Measurements from ENCODE around the gene SPOCK1.

SPOCK1 gene

DNA sequence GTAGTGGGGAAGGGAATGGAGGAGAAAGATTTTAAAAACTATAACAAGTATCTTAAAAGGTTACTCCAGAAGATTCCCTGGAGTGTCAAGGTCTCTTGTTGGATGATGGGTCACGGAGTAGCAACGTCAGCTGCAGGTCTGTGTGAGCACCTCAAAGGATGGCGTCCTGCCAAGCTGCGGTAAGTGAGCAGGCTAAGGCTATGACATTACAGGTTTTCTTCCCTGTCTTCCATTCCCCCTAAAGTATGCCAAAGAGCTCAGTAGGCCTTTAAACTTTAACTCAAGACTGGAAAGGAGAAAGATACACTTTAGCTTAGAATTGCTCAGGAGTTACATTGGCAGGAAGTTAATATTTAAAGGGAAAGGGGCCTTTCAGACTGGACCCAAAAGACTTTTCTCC lies 17.5 kb downstream of the SPOCK1 start:
- Histone ChIP-seq H3K4me1 (ENCODE audit: control insufficient read depth in 1 of 2, insufficient read depth in 1 of 2, low read depth in 1 of 2, low read length in 1 of 2) (no peaks in the 10 kb centered on the region), H3K27ac (no peak overlapping the region), H3K27me3 (no peaks in the 10 kb centered on the region), H3K36me3 (no peaks in the 10 kb centered on the region), H3K9me3 (no peaks in the 10 kb centered on the region), H3K4me3 (ENCODE audit: low read depth in 1 of 2, low read length in 1 of 2) (no peak overlapping the region)
- TF ChIP-seq, protein P1, sequence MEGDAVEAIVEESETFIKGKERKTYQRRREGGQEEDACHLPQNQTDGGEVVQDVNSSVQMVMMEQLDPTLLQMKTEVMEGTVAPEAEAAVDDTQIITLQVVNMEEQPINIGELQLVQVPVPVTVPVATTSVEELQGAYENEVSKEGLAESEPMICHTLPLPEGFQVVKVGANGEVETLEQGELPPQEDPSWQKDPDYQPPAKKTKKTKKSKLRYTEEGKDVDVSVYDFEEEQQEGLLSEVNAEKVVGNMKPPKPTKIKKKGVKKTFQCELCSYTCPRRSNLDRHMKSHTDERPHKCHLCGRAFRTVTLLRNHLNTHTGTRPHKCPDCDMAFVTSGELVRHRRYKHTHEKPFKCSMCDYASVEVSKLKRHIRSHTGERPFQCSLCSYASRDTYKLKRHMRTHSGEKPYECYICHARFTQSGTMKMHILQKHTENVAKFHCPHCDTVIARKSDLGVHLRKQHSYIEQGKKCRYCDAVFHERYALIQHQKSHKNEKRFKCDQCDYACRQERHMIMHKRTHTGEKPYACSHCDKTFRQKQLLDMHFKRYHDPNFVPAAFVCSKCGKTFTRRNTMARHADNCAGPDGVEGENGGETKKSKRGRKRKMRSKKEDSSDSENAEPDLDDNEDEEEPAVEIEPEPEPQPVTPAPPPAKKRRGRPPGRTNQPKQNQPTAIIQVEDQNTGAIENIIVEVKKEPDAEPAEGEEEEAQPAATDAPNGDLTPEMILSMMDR (IDR thresholded peaks at IDR 0.05): no peak

DNA sequence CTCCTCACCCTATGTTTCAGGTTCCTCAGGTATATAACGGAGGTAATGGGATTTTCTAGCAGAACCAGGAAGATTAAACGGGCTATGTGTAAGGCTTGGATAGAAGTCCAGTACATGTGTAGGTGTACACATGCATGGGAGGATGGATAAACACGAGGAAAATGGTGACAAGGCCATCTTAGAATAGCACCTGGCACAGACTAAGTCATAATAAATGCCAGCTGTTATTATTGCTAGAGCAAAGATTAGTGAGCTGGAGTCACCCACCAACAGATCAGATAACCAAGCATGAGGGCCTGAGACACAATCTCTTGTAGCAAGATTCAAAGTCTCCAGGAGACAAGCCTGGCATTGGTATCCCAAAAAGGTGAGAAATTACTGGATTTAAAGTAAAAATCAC lies 21.1 kb downstream of the SPOCK1 start:
- H3K27me3 ChIP-seq: peaks cover 11% of the 10 kb centered on the region
- no peaks in the 10 kb centered on the region for H3K9me3 ChIP-seq
- H3K4me3 ChIP-seq (ENCODE audit: low read depth in 1 of 2, low read length in 1 of 2): no peak overlapping the region
- no peaks in the 10 kb centered on the region for H3K36me3 ChIP-seq
- TF ChIP-seq, protein P1 (IDR thresholded peaks at IDR 0.05): no peak
- H3K27ac ChIP-seq: no peak overlapping the region
- no peaks in the 10 kb centered on the region for H3K4me1 ChIP-seq (ENCODE audit: control insufficient read depth in 1 of 2, insufficient read depth in 1 of 2, low read depth in 1 of 2, low read length in 1 of 2)

DNA sequence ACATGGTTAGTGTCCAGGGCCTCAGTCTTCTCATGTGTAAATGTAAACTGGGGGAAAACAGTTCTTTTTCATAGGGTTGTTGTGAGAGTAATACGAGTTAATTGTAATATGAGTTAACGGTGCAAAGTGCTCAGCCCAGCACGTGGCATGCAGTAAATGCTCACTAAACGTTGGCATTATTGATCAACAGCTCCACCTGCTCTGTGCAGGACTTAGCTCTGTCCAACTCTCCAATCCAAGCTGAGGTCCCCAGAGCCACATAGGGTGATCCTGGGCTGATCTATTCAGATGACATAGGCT lies 28.3 kb downstream of the SPOCK1 start:
- Histone ChIP-seq H3K36me3 (no peaks in the 10 kb centered on the region), H3K9me3 (no peaks in the 10 kb centered on the region), H3K27ac (no peak overlapping the region), H3K27me3 (peaks cover 12% of the 10 kb centered on the region), H3K4me1 (ENCODE audit: control insufficient read depth in 1 of 2, insufficient read depth in 1 of 2, low read depth in 1 of 2, low read length in 1 of 2) (no peaks in the 10 kb centered on the region), H3K4me3 (ENCODE audit: low read depth in 1 of 2, low read length in 1 of 2) (no peak overlapping the region)
- TF ChIP-seq, protein P1 (IDR thresholded peaks at IDR 0.05): no peak

DNA sequence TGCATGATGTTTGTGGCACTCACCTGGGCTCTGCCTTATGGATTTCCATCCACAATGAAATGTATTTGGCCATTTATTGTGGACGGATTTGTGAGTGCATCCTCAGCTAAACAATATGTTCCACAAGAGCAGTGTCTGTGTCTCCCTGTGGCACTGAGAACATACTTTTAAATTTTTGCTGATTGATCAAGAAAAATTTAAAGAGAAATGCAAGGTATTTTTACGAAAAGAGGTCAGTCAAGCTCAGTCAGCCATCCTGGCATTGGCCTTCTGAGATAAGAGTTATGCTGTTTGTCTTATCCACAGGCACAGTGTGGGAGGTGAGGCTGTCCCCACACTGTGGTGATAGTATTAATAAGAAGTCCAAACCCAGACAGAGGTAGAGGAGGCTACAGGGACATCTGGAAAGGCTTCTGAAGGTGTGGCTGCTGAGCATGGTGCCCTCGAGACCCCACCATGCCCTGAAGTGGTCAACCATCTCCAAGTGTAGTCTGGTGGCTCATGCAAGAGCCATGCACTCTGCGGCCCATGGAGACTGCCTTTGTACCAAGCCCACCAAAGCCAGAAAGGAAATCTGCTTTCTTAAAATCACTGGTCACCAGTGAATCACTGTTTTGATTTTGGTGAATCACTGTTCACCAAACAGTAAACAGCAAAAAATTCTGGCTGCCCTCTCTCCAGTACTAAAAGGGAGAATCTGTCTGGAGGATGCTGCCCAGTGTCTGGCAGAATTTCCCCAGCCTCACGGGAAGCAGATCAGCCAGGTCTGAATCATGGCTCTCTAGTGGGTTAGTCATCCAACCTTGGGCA lies 28.8 kb downstream of the SPOCK1 start:
- H3K4me1 ChIP-seq (ENCODE audit: control insufficient read depth in 1 of 2, insufficient read depth in 1 of 2, low read depth in 1 of 2, low read length in 1 of 2): no peaks in the 10 kb centered on the region

DNA sequence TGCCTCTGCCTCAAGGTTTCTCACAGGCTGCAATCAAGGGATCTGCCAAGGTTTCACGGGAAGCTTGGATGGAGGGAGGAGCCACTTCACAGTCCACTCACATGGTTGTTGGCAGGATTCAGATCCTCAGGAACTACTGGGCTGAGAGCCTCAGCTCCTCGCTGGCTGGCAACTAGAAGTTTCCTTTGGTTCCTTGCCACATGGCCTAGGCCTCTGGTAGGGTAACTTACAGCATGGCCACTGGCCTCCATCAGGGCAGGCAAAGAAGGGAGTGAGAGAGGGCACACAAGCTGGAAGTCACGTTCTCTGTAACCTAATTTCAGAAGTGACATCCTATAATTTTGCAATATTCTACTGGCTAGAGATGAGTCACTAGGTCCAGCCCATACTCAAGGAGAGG lies 32.2 kb downstream of the SPOCK1 start:
- Histone ChIP-seq H3K4me1 (ENCODE audit: control insufficient read depth in 1 of 2, insufficient read depth in 1 of 2, low read depth in 1 of 2, low read length in 1 of 2) (no peaks in the 10 kb centered on the region), H3K9me3 (no peaks in the 10 kb centered on the region), H3K27ac (no peak overlapping the region), H3K36me3 (no peaks in the 10 kb centered on the region), H3K4me3 (ENCODE audit: low read depth in 1 of 2, low read length in 1 of 2) (no peak overlapping the region), H3K27me3 (no peaks in the 10 kb centered on the region)
- TF ChIP-seq, protein P1 (IDR thresholded peaks at IDR 0.05): no peak

More for the DNA sequence above, 28.8 kb downstream of the SPOCK1 start:
- TF ChIP-seq, protein P1 (IDR thresholded peaks at IDR 0.05): no peak
- Histone ChIP-seq H3K27ac (no peak overlapping the region), H3K9me3 (no peaks in the 10 kb centered on the region), H3K36me3 (no peaks in the 10 kb centered on the region), H3K27me3 (peaks cover 6% of the 10 kb centered on the region), H3K4me3 (ENCODE audit: low read depth in 1 of 2, low read length in 1 of 2) (no peak overlapping the region)
